ENCODE data around the gene MGMT.

Gene MGMT

DNA sequence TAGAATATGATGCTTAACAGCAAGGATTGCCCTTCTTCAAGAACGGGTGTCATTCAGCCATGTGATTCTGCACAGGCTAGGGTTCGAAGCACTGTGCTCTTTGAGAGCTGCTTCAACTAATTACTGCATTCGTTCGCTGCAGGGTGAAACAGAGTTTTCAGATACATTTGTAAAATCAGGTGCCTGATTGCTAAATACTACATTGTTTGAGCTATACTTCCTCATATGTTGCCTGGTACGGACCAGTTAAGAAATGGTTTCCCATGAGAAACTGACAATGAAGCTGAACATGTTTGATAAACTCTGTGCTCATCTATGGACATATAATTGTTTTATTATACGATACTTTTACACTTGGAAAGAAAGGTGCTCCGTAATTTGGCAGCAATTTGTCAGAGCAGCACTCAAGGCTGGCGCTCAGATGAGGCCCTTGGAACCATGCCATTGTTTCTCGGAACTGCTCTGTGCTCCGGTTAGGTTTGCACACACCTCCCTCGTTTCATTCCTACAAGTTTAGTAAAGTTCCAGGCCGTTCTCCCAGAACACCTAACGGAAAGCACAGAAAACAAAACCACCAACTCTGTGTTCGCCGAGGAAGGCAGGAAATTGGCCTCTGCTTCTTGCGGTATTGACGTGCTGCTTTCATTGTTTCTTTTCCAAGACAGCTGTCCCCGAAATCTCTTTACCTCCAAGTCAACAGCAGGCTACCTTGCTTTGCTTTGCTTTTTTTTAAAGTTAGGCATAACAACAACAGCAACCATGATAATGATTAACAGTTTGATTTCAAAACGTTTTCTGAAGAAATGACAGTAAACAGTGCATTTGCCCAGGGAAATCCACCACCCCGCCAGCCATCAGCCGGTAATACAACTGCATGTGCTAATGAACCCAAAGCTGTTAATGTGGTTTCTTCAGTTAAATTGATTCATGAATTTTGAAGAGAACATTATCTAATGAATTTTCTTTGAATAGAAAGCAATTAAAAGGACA, 290.2 kb downstream of the MGMT start:
- DNase-seq (ENCODE audit: low read depth in 2 of 3, low spot score in 1 of 3), result no peak

DNA sequence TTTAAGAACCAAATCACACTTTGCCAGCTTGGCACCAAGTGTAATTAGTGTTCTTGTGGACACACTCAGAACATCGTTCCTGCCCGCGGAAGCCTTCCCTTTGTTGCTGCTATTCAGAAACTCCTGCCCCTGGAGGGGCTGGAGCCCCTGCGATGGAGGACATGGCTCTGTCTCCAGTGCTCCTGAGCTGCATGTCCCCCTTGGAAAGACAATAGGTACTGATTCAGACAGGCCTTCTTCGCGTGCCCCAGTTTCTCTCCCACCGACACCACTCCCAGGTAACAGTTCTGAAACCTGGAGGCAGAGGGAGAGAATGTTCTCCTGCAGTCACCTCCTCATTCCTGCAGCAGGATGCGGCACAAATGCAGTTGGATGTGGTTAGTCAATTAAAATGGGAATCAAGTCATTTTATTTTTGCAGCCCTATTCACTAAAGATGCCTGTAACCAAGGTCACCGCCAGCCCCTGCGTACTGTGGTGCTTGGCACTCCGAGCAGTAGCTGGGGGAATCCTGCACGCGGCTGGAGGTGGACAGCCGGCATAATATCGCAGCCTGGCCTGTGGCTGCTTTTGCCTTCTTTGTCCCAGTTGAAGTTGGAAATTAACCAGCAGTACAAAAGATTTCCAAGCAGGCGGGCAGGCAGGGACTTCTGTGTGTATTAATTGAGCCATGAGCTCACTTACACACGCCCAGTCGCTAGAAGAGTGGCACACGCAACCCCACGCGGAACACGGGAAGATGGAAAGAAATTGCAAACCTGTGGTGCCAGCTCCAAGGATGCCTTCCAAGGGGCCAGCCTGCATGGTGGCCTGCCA, 291.4 kb downstream of the MGMT start:
- no peak for DNase-seq (ENCODE audit: low read depth in 2 of 3, low spot score in 1 of 3)

DNA sequence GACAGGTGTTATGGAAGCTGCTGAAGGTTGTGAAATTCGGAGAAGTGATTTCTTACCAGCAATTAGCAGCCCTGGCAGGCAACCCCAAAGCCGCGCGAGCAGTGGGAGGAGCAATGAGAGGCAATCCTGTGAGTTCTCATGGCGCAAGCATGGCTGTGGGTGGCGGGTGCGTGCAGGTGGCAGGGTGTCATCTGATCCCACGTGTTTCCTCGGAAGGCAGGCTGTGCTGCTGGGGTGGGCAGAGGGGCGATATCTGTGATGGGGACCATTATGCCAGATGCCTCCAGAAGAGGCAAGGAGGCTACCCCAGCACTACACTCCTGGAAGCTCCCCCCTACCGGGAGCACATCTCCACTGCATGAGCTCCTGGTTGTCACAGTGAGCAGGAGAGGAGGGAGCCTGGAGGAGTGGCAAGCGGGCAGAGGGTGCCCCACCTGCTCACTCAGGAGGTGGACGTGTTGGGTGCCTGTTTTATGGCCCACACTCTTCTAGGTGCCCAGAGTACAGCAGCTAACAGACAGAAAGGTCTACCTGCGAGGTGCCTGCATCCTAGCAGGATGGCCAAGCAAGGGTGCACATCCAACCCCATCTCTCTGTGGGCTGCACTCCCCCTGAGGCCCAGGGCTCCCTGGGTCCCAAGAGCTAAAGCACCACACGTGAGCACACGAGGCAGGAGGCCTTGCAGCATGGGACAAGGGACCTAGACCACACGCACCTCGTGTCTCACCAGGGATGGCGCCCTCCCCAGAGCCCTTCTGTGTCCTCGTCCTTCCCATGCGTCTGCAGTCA, 292.4 kb downstream of the MGMT start:
- DNase-seq (ENCODE audit: low read depth in 2 of 3, low spot score in 1 of 3), result no peak

DNA sequence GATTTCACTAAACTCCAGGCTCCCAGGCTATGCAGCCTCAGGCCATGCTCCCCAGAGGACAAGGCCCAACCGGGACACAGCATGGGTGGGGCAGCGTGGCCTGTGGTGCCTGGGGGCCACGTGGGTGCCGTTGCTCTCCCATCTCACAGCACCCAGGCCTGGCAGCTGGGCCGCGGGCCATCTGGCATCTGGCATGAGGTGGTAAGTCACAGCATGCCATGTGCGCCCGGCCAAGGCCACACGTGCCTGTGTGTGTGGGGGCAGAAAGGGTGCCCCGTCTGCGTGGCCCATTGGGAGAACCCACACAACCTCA, 292.9 kb downstream of the MGMT start:
- no peak for DNase-seq (ENCODE audit: low read depth in 2 of 3, low spot score in 1 of 3)

DNA sequence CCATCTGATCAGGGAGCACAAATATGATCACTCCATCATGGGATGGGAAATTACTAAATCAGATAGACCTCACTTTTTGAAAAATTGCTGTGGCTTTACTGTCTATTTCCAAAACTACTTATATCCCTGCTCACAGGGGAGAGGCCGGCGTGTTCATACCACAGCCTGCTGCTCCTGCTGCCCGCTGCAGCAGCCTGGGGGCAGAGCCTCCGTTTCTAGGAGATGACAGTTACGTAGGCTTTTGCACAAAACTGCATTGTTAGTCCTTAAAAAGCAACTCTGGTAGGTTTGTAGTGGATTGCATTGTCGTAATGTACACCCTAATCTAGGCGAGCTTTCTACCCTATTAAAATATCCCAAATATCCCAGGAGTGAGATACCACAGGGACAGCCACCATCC, 293.4 kb downstream of the MGMT start:
- no peak for DNase-seq (ENCODE audit: low read depth in 2 of 3, low spot score in 1 of 3)

DNA sequence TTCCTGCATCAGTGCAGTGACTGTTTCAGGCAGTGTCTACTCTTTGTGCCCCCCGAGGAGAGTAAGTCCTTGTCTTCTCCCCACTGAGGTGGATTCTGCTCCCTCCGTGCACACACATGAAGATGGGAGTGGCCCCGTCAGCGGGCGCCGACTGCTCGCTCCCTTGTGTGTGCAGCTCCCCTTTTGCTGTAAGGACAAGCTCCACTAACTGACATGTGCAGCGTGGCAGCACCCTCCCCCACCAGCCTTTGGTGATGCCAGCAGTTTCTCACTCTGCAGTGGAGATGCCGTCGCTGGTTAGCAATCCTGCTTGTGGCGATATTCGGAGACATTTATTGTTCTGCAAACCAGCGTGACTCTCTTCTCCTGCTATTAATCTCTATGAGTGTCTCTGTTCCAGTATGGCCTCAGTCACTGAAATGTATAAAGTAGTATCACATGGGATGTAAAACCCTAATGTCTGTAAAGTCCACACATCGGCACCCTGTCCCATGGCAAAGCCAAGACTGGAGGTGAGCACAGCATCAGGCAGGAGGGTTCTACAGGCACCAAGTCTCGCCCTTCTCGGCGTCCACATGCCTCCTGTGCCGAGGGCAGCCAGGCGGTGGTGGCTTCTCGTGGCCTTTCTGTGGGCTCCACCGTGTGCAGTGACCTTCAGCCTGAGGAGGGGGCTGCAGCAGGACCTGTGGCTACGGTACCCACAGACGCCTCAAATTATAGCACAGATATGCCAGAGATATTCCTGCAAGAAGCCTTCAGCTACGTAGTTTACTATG, 294.3 kb downstream of the MGMT start:
- DNase-seq (ENCODE audit: low read depth in 2 of 3, low spot score in 1 of 3), result no peak

DNA sequence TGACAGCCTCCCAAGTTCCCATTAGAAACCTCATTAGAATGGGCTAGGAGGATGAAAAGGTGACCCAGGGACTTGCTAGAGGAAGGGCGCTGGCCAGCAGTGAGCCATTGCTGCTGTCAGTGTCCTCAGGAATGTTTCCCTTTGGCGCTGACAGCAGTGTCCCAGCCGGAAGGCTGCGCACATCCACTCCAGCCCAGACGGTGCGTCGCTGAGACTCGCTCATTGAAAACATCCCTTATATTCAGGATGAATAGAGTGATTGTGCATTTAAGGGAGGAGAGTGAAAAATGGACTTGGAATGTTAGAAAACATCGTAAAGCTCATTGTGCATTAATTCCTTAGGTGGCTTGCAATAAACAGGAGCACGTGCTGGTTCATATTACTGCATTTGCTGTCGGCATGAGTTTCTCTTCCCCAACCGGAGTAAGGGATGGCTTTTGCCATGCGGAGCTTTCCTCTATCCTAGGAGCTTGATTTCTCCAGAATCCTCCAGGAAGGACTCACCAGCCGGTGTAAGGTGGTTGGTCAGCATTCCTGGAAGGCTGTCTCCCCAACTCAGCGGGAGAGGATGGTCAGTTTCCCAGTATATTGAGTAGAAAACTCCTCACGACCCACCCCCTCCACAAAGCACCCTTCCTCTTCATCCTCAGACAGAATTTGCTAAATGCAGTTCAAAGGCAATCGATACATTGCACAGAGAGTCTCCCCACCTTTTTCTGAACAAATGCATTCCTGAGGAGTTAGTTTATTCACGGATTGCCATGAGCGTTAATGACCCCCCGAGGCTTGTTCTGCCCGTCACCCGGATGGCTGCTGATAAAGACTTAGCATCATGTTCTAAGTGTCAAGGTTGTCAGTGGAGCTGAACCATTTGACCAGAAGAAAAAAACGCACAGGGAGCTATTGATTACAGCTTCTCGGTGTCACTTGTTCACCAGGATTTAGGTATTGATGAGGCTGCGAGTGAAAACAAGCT, 295.2 kb downstream of the MGMT start:
- no peak for DNase-seq (ENCODE audit: low read depth in 2 of 3, low spot score in 1 of 3)

DNA sequence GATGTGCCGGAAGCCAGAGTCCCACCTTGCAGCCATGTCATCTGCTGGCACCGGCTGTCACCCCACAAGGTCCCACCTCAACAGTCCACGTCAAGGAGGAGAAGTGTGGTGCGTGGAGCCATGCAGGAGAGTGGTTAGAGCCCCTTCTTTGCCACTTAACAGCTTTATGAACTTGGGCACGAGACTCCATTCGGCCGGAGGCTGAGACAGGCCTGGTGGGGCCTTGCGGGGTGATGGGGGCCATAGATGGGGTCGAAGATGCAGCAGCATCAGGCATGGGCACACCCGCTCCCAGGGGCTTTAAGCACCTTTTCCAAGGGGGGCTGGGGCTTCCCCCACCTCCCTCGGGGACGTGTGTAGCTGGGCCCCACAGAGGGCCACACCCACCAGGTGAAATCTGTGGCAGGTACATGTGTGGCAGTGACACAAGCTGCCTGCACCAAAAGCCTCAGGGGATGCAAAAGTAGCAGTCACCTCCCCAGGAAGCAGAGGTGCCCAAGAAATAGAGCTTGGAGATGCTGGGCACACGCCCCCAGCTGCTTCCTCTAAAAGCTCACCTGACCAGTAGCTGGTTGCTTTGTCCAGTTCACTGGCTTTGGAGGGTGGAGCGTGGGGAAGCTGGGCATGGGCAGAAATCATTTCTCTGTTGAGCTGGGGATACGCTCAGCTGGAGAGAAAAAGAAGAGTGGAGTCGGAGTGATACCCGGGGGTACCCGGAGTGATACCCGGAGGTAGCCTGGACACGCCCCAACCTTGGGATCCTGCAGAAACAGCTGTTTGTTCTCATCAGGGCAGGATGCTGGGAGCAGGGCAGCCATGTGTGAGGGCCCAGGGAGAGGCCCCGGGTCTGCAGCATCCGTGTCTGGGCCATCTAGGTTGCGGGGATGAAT, 297.2 kb downstream of the MGMT start:
- no peak for DNase-seq (ENCODE audit: low read depth in 2 of 3, low spot score in 1 of 3)

DNA sequence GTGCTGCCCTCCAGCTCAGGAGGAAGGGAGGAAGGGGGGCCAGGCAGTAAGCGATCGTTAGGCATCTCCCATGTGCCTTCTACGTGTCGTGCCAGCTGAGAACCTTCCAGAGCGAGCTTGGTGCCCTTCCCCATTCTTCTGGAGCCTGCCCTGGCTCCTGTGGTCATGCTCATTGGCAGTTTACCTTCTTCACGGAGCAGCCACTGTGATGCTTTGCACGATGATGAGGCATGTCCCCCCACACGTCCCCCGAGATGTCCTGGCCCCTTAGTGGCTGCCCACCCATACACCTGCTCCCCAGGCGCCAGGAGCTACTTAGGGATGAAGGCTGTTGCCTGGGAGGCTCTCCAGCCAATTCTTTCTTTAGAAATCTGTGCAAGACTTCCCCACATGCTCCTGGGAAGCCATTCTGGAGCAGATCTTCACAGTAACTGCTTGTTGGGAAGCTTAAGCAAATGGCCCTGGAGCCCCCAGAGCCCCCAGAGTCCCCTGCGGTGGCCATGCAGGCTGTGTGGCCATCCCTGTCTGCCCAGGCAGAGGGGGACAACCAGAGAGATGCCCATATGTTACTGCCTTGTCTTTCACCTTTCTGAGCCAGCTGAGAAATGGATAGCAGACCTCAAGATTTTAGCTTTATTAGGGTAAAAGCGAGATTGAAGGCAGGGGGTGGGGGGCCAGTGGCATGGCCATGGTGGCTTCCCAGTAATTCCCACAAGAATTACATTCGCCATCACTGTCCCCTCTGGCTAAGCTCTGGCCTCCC, 298.0 kb downstream of the MGMT start:
- no peak for DNase-seq (ENCODE audit: low read depth in 2 of 3, low spot score in 1 of 3)

DNA sequence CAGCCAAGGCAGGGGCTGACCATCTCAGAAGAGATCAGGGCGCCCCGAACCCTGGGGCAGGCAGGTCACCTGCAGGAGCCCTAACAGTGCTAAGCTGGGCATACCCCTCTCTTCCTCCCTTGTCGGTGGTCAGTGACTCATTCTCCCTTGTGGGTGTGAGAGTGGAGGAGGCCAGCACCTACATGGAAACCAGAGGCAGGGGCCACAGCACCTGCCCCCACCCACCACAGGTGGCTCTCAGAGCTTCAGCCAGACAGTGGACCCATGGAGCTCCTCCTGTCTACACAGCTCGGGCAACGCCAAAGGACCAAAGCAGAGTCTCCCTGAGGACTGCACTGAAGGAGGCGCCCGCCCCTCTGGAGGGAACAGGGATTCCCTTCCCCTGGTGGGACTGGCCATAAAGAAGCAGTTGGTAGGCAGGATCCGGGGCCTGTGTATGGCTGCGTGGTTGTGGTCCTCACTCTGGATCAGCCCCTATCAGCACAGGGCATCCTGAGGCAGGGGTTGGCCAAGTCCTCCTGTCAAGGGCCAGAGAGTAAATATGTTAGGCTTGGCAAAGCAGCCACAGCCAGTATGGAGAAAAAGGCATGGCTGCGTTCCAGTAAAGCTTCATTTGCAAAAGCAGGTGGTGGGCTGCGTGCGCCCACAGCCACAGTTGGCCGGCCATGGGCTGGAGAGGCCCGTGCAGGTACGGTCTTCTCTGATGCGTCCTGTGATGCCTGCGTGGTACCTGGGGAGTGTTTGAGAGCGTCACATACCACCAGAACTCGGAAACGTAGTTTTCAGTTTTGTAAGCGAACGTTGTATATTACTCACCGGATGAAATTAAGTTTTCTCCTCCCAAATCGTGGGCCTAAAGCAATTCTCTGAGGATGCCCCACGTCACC, 298.9 kb downstream of the MGMT start:
- DNase-seq (ENCODE audit: low read depth in 2 of 3, low spot score in 1 of 3), result no peak

DNA sequence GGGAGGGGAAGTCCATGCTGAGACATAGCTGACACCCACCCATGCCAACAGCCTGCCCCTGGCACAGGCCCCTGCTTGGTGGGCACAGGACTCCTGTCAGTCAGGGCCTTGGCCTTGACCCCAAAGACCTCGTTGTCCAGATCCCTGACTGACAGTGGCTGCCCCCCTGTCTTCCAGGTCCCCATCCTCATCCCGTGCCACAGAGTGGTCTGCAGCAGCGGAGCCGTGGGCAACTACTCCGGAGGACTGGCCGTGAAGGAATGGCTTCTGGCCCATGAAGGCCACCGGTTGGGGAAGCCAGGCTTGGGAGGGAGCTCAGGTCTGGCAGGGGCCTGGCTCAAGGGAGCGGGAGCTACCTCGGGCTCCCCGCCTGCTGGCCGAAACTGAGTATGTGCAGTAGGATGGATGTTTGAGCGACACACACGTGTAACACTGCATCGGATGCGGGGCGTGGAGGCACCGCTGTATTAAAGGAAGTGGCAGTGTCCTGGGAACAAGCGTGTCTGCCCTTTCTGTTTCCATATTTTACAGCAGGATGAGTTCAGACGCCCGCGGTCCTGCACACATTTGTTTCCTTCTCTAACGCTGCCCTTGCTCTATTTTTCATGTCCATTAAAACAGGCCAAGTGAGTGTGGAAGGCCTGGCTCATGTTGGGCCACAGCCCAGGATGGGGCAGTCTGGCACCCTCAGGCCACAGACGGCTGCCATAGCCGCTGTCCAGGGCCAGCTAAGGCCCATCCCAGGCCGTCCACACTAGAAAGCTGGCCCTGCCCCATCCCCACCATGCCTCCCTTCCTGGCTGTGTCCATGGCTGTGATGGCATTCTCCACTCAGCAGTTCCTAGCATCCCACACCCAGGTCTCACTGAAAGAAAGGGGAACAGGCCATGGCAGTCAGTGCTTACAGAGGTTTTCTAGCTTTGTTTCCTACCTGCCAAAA, 299.8 kb downstream of the MGMT start:
- no peak for DNase-seq (ENCODE audit: low read depth in 2 of 3, low spot score in 1 of 3)

DNA sequence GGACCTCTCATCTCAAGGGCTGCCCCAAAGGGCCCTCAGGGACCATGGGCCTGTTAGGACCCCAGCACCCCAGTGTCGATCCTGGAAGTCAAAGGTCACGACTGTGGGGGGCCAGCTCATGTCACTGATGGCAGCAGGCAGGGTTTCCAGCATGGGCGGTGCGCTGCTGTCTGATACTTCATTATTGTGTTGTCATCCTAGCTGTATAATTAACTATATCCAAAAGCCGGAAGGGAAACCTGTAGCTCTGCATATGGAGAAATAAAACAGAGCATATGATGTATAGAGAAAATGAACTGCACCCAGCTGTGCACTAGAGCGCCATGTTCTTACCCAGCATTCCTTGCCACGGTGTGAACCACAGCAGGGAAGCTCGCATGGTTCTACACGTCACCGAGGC, 300.7 kb downstream of the MGMT start:
- DNase-seq (ENCODE audit: low read depth in 2 of 3, low spot score in 1 of 3), result no peak

DNA sequence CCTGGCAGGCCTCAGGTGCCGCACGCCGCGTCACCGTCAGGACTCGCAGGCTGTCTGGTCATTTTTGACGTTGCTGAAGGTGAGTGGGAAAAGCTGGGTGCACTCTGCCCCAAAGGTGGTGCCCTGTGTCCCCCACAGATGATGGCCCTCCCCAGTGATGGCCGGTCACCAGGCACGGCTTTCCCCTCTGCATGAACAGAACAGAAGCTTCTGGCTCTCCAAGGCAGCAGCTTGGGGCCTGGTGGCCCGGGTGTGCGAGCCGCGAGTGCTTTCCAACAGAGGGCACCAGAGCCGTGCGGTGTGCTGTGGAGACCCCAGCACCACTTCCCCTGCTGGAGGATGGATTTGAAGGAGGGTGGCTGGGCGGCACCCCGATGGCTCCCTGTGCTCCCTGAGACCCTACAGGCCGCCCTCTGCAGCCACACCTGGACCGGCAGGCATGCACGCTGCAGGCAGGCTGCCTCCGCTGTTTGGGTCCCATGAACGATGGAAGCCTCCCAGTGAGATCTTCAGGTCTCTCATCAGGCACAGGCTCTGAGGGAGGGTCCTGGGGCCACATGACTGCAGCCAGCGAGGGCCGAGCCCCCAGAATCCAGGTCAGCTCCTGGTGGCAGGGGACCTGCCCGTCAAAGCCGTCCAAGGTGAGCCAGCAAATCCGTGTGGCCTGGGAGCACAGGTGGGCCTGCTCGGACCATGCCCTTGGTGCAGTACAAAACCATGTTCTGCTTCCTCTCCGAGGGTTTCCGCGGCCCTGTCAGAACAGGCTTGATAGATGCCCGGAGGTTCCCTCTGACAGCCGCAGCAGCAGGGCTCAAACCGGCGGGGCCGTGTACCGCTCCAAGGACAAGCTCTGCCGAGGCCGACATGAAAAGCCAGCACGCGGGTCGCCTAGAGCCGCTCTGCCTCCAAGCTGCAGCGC, 301.7 kb downstream of the MGMT start:
- no peak for DNase-seq (ENCODE audit: low read depth in 2 of 3, low spot score in 1 of 3)

DNA sequence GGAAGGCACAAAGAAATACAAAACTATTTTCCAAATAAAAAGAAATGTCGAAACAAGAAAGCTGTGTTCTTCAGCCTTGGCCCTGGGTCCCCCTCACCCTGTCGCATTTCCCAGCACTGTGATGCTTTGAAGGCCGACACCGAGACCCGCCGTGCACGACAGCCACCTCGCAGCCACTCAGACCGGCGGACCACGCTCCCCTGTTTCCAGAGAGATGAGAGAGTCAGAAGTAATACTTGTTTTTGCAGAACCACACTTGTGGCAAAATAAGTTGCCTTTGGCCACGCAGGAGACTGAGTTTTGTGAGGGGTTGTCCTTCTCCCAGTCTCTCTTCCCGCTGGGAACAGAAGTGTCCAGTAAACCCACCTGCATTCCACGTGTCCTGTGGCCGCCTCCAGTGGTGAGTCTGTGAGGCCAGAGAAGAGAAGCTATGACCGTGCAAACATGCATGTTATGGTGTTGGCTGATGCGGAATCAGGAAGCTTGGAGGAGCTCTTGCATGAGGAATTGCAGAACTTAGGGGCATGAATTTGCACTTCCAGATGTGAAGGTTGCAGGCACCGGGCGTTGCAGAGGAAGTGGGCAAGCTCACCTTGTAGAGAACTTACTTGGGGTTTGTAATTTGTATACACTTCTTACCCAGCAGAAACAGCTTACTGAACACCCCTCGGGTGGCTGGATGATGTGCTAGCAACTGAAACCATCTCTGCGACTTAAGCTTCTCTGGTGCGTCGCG, 302.5 kb downstream of the MGMT start:
- DNase-seq (ENCODE audit: low read depth in 2 of 3, low spot score in 1 of 3), result no peak
